Stimulated activated naive CD8-positive, alpha-beta T cell treated with anti-CD3 and anti-CD28 coated beads, Interleukin-15, amount 100 ng/mL, for 72 hours (primary cell): ENCODE measurements around the gene PDE8B.

Experiments used
- ATAC-seq: fragments of 150-1000 bp; cut with Tn5 transposase; 2 replicates; pipeline ENCODE4 v1.10.0; 2021; ENCODE audit warnings: mild to moderate bottlenecking, moderate library complexity
- DNase-seq, 2 donors: peaks; one replicate each; pipeline ENCODE4 v3.0.0; 2021 to 2022
- H3K27ac Mint-ChIP-seq, 2 donors: one replicate each; pipeline ENCODE4 v1.8.0; 2022; ENCODE audit warnings: mild to moderate bottlenecking in 2 of 2, mixed read lengths in 2 of 2, moderate library complexity in 2 of 2
- H3K27me3 Mint-ChIP-seq: one replicate; pipeline ENCODE4 v1.8.0; 2022; ENCODE audit warnings: mixed read lengths
- H3K4me1 Mint-ChIP-seq: one replicate; pipeline ENCODE4 v1.8.0; 2022; ENCODE audit warnings: mild to moderate bottlenecking, mixed read lengths
- H3K4me3 Mint-ChIP-seq, 2 donors: one replicate each; pipeline ENCODE4 v1.8.0; 2022; ENCODE audit warnings: mild to moderate bottlenecking in 2 of 2, mixed read lengths in 2 of 2, moderate library complexity in 1 of 2
- H3K9me3 Mint-ChIP-seq, 2 donors: one replicate each; pipeline ENCODE4 v1.8.0; 2022; ENCODE audit warnings: mixed read lengths in 2 of 2

The PDE8B gene

DNA sequence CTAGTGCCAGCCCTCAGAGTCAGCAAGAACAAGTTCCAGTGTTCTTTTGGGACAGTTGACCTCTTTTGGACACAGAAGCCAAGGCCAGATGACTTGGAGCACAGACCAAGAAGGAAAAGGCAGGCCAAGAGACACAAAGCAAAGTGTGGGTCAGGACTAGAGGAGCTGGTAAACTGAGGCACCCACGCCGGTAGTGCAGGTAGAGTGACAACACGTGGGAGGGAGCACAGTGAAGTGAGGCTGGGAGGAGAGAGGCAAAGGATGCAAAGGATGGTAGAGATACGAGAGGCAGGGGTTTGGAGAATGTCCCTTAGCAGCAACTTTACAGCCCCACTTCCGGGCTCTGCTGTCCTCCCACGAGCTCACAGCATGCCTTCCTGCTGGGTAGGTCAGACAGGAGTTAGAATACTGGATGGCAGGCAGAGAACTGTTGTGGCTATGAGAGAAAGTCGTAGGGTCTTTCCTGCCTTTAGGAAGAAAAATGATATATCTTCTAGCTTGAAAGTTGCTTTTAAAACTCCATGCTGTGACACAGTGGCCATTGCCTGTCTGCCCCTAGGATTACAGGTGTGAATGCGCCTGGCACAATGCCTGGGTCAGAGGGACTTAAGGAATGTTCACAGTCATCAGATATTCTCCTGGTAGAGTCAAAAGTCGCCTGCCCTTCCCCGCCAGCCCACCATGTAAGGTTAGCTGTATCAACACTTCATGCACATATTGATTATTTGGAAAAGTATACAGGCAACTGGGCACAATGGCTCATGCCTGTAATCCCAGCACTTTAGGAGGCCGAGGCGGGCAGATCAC, 97.9 kb downstream of the PDE8B start:
- Mint-ChIP-seq H3K4me3 (no peak overlapping the region), H3K9me3 (no peaks in the 10 kb centered on the region), H3K27me3 (peaks cover 25% of the 10 kb centered on the region), H3K4me1 (peaks cover 4% of the 10 kb centered on the region), H3K27ac (no peak overlapping the region)
- DNase-seq (no peak), ATAC-seq (no peak)

DNA sequence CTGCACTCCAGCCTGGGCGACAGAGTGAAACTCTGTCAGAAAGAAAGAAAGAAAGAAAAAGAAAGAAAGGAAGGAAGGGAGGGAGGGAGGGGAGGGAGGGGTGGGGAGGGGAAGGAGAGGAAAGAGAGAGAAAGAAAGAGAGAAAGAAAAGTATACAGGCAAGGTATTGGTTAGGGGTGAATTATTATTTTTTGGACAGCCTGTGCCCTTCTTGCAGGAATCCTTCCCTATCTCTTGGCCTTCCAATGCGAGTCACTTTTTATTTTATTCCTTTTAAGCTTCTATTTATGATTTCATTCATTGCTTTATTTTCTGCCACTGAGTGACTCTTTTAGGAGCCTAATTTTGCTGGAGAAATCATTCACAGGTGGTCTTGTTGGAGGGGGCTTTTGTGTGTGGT, 98.7 kb downstream of the PDE8B start:
- no peak for ATAC-seq
- Mint-ChIP-seq H3K4me1 (peaks cover 4% of the 10 kb centered on the region), H3K9me3 (no peaks in the 10 kb centered on the region), H3K27ac (no peak overlapping the region), H3K27me3 (peaks cover 25% of the 10 kb centered on the region), H3K4me3 (no peak overlapping the region)
- no peak for DNase-seq

DNA sequence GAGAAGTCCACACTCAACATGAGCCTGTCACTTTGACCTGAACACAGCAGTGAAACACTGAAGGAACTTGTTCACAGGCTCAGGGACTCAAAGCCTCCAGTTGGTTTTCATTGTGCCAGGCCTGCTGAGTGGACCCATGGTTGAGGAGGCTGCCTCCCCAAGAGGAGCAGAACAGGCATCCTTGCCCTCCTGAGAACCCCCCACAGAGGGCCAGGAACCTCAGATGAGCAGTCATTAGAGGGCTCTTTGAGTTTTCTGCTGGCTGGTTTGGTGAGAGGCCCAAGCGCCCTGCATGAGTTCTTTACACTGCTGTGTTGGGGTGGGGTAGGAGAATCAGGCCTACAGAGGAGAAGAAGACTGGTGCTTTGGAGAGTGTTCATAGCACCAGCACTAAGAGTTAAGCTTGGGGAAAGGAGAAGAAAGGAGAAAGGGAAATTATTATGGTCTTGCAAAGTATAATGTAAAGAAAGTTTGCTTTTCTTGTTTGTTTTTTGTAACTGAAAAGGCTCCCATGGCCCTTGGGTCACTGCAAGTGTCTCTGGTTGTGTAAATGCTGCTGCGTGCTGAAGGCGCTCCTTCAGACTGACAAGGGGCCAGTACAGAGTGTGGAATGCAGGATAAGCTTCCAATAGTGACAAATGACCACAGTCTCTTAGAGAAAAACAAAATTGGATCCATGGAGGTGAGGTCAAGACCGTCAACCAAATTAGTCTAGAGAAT, 100.2 kb downstream of the PDE8B start:
- no peaks in the 10 kb centered on the region for H3K4me1 Mint-ChIP-seq
- no peak overlapping the region for H3K27ac Mint-ChIP-seq
- H3K9me3 Mint-ChIP-seq = no peaks in the 10 kb centered on the region
- H3K27me3 Mint-ChIP-seq = peaks cover 25% of the 10 kb centered on the region
- no peak overlapping the region for H3K4me3 Mint-ChIP-seq
- DNase-seq (no peak), ATAC-seq (no peak)

DNA sequence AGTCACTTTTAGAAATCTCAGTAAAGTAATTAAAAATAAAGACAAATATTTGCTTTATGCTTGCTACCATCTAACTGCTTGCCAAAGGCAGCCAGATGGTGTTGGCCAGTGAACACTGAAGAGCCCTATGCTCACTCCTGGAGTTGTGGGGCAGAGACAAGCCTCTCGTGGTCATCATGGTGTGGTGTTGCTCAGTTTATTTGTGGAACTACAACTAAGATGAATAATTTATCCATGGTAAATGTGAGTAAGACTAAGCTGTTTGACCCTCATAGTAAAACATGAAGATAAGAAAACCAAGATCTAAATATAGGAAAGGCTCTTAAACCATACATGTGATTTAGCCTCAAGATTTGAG, 100.7 kb downstream of the PDE8B start:
- no peaks in the 10 kb centered on the region for H3K9me3 Mint-ChIP-seq
- ATAC-seq = no peak
- no peak for DNase-seq
- peaks cover 21% of the 10 kb centered on the region for H3K27me3 Mint-ChIP-seq
- no peaks in the 10 kb centered on the region for H3K4me1 Mint-ChIP-seq
- no peak overlapping the region for H3K4me3 Mint-ChIP-seq
- H3K27ac Mint-ChIP-seq = no peak overlapping the region

DNA sequence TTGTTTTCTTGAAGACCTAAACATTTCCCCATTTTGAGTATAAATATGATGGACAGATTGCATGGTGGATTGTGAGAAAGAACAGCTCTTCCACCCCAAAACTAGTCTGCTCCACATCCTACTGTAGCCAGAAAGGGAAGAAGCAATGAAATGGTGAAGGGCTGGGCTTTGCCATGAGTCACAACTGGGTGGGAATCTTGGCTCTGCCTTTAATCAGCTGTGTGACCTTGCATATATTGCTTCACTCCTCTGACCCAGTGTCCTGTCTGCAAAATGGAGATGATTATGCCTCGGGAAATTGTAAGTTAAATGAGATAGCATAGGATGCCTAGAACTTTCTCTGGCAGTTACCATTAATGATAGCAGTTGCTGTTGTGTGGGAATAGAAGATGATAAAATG, 101.9 kb downstream of the PDE8B start:
- H3K27me3 Mint-ChIP-seq = peaks cover 13% of the 10 kb centered on the region
- H3K27ac Mint-ChIP-seq = no peak overlapping the region
- H3K9me3 Mint-ChIP-seq = no peaks in the 10 kb centered on the region
- no peak for ATAC-seq
- no peak for DNase-seq
- no peak overlapping the region for H3K4me3 Mint-ChIP-seq
- no peaks in the 10 kb centered on the region for H3K4me1 Mint-ChIP-seq

DNA sequence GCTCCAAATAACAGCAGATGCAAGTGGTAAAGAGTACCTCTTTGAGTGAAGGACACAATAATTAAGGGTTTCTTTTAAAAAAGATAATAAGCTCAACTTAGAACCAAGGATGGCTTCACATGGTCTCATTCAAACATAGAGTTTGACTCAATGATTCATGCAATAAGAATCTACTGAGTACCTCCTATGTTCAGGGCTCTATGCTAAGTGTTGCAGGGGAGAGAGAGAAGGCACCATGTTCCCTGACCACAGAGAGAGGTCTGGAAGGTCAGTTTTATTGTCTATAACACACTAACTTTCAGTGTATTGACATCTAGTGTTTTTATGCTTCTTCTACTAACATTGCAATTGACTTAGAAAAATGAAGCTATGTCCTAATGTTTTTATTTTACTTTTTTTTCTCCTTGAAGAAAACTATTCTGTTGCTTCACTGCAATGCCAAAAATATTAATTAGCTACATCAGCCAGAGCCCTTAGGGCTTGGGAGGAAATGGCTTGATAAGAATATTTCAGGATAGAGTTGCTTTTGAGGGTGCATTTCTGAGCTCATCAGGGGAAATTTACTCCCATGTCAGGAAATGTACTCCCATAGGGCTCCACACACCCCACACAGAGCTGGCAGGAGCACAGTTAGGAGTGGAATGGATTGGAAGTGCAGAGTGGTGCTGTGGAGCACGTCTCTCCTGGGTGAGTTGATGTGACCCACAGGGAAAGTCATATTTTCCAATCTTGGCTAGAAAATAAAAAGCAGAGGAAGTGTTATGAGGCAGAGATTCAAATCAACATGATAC, 106.6 kb downstream of the PDE8B start:
- H3K4me3 Mint-ChIP-seq = no peak overlapping the region
- peaks cover 12% of the 10 kb centered on the region for H3K27me3 Mint-ChIP-seq
- ATAC-seq (no peak), DNase-seq (no peak)
- H3K9me3 Mint-ChIP-seq = no peaks in the 10 kb centered on the region
- no peaks in the 10 kb centered on the region for H3K4me1 Mint-ChIP-seq
- H3K27ac Mint-ChIP-seq = no peak overlapping the region

DNA sequence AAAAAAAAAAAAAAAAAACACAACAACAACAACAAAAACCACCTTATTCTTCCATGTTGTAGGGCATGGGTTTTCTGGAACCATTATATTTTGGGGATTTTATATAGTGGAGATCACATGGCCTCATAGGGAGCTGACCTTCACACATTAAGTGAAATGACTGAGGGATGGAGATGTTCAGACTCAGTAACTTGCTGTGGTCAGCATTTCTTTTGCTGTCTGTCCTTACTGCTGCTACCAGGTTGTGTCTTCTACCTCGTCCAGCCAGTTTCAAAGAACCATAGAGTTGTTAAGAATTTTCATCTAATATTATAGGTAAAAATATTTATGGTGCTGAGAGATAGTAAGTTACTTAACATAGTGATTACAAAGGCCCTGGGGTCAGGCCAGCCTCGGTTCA, 107.6 kb downstream of the PDE8B start:
- H3K27me3 Mint-ChIP-seq = peaks cover 19% of the 10 kb centered on the region
- ATAC-seq (no peak), DNase-seq (no peak)
- H3K9me3 Mint-ChIP-seq = no peaks in the 10 kb centered on the region
- no peaks in the 10 kb centered on the region for H3K4me1 Mint-ChIP-seq
- no peak overlapping the region for H3K27ac Mint-ChIP-seq
- no peak overlapping the region for H3K4me3 Mint-ChIP-seq

DNA sequence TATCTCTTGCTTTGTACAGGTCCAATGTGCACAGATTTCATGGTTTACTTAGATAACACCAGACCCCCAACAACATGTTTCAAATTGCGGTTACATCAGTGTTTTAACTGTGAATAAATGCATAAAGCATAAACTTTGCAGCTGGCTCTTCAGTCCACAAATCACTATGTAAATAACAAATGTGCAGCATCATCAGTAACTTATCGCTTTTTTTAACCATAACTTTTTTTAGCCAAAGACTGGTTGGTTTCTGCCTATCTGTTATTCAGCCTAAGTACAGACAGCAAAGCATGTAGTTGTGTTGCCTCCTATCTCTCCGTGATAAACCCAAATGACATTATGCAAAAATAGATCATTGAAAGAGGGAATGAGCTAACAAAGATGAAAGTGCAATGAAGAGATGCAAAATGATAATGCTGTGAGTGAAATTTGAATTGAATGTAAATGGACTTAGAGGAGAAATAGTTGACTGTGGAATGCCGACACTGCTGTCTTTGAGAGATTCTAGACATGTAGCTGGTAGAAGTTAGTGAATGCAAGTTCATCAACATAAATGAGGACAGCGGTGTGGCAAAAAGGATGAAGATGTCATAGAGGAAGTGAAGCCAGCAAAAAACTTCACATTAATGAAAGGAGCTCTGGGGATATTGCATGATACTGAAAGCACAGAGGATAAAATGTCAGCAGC, 108.8 kb downstream of the PDE8B start:
- H3K27ac Mint-ChIP-seq = no peak overlapping the region
- ATAC-seq = no peak
- H3K27me3 Mint-ChIP-seq = peaks cover 19% of the 10 kb centered on the region
- no peaks in the 10 kb centered on the region for H3K9me3 Mint-ChIP-seq
- H3K4me1 Mint-ChIP-seq = no peaks in the 10 kb centered on the region
- DNase-seq = no peak
- H3K4me3 Mint-ChIP-seq = no peak overlapping the region

DNA sequence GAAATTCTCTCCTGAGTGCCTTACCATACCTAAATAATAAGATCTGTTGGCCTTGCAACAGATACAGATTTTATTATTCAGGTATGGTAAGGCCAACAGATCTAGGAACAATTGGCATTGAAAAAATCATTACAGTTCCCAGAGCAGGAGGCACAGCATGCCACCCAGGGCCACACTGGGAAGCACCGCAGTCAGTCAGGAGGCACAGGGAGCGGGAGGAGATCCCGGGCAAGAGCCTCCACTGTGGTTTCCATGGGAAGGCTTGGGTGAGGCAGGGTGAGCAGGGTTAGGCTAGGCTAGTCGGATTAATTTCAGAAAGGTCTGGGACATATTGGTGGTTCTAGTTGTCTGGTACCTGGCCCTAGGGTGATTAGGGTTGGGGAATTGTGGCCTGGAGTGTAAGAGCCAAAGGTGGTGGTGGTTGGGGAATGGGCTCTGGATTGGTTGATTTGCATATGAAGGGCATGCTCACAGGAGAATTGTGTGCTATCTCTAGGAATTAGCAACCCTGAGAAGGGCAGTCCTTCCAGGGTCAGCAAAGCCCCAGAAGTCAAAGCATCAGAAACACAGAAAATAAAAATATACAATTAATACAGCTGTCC, 111.4 kb downstream of the PDE8B start:
- Mint-ChIP-seq H3K9me3 (no peaks in the 10 kb centered on the region), H3K4me3 (no peak overlapping the region), H3K27ac (peak overlapping the region in 1 of 2 donors; percentile 50), H3K27me3 (peaks cover 6% of the 10 kb centered on the region), H3K4me1 (peaks cover 5% of the 10 kb centered on the region)
- ATAC-seq (no peak), DNase-seq (no peak)

DNA sequence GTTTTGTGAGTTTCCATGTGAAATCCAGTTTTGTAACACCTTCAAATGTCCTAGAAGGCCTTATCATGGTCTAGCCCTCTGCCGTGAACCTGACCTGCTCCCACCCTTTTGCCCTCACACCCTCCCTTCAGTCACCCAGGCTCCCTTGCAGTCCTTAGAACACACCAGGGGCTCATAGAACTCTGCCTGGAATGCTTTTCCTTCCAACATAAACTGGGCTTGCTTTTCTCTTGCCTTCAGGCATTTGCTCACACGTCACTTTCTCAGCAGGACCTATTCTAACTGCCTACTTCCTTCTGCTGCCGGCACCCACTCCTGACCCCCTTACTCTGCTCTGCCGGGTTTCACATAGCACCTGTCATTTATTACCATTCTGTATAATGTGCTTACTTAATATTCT, 111.9 kb downstream of the PDE8B start:
- H3K9me3 Mint-ChIP-seq = no peaks in the 10 kb centered on the region
- ATAC-seq (no peak), DNase-seq (no peak)
- H3K27ac Mint-ChIP-seq = no peak overlapping the region
- H3K4me1 Mint-ChIP-seq = peaks cover 7% of the 10 kb centered on the region
- no peak overlapping the region for H3K4me3 Mint-ChIP-seq
- peaks cover 6% of the 10 kb centered on the region for H3K27me3 Mint-ChIP-seq

DNA sequence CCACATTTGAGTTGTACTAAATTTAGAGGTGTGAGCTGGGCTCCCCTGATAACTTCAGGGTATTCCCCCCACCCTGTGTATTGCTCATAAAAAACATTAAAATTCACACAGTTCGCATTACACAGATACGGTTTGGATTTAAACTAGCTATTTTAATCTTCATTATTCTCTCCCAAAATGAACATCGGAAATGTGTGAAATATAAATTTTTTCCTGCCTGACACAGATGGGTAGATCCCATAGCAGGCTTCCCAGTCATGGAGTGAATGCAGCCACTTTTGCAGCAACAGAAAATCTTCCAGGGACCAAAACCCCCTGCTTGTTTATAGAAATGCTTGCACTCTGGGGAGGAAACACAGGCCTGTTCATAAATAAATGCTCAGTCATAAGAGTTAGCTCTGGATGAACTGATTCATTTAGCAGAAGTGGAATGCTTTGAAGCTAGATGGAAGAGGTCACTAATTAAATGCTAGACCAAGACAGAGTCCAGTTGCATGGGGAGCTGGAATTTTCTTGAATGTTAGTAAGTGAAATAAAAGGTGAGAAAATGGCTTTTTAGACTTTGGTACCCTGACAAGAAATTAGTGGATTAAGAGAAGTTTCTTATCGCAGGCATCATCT, 115.6 kb downstream of the PDE8B start:
- Mint-ChIP-seq H3K4me3 (no peak overlapping the region), H3K27me3 (peaks cover 15% of the 10 kb centered on the region), H3K9me3 (no peaks in the 10 kb centered on the region), H3K4me1 (peaks cover 42% of the 10 kb centered on the region), H3K27ac (no peak overlapping the region)
- no peak for ATAC-seq
- no peak for DNase-seq

DNA sequence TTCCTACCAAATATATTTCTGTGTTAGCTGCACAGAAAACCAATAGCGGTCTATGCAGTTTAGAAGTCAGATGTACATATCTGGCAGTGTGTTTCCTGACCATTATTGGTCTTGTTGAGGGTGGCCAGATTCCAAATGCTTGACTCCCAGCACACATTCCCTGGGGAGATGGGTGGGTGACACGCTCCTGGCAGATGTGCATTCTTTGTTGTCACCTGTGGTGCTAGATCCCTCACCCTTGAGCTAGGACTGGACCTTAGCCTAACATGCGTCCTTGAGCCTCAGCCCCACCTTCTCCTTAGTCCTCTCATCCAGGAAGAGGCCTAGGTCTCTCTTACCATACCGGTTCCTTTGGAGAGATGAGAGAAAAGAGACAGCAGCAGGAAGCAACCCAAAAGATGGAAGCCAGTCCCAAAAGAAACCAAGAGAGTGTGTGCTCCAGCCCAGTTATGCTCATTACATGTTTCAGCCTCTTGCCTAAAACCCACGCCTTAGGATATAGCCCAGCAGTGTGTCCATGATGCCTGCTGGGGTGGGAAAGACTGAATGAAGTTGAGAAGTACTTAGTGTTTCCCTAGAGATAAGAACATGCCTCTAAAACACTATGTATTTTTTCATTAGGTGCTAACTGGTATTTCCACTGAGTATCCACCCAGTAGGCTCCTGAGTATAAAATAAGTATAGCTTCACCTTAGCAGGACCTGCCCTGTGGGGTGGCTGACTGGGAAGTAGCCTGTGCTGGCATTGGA, 116.7 kb downstream of the PDE8B start:
- Mint-ChIP-seq H3K4me1 (peaks cover 42% of the 10 kb centered on the region), H3K27me3 (peaks cover 24% of the 10 kb centered on the region), H3K9me3 (no peaks in the 10 kb centered on the region), H3K4me3 (no peak overlapping the region), H3K27ac (peak overlapping the region; percentile 19 to 29)
- ATAC-seq = no peak
- DNase-seq = no peak

DNA sequence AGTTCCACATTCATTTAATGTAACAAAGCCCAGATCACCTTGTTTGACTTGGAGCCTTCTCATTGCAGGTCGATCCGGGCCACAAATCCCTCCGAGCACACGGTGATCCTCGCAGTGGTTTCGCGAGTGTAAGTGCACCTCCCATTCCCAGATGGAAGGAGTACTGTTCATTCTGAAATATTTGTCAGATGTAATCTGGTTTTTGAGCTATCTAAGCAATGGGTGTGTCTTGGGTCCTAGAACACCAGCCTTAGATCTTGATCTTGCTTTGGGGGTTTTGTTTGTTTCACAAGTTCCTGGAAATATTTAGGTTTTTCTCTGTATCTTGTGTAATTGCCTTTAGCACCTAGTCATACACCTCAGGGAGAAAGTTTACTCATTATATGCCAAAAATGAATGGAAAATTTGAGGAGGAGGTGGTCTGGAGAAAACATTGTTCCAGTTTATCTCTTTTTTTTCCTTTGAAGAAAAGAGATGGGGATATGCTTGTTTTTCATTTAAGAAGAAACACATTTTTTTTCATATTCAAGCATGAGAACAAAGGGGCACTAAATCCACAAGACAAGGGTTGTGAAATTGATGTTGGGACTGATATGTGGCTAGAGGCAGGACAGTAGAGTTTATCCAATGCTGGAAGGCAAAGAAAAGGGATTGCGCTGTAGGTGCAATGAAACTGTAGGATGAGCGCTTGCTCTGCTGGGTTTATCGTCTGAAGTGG, 118.6 kb downstream of the PDE8B start:
- peak overlapping the region; percentile 85 to 97 for H3K27ac Mint-ChIP-seq

More for the DNA sequence above, 118.6 kb downstream of the PDE8B start:
- no peak for DNase-seq
- Mint-ChIP-seq H3K4me1 (peaks cover 42% of the 10 kb centered on the region), H3K4me3 (peak overlapping the region; percentile 35 to 54), H3K9me3 (no peaks in the 10 kb centered on the region), H3K27me3 (peaks cover 25% of the 10 kb centered on the region)
- ATAC-seq = peak; percentile 96
